PC-9 (cell line): ENCODE data around the gene ANKS4B.

Source experiments
- CTCF ChIP-seq: fragments of 200-600 bp; sonication (generic); conservative IDR thresholded peaks from 2 replicates; pipeline ENCODE4 v1.6.1; 2017; ENCODE audit warnings: mixed run types, antibody characterized with exemption, mild to moderate bottlenecking, moderate library complexity
- EZH2 ChIP-seq: fragments of 200-600 bp; sonication (generic); IDR thresholded peaks from 2 replicates; pipeline ENCODE4 v1.8.0; 2017; ENCODE audit warnings: antibody characterized with exemption, low read depth

GRCh38 chr16:21265104-21265837 is 31.8 kb downstream of the ANKS4B start:
- no peak for TF ChIP-seq EZH2
- TF ChIP-seq CTCF = no peak
